GM18502 (cell line): ENCODE results near the gene DYSF.
"Not testable (repeated sequence)": the region's sequence is repeated elsewhere in the genome, so short reads cannot be mapped to it uniquely, and the experiment has no call there.

Experiments used
- ATAC-seq: cut with Tn5 transposase; IDR thresholded peaks from one replicate; pipeline ENCODE4 v1.9.1; 2021; ENCODE audit warnings: mild to moderate bottlenecking; ENCODE audit not compliant: unreplicated experiment, poor library complexity

Gene DYSF

GRCh38 chr2:71469403-71470398, 16.3 kb downstream of the DYSF start:
- ATAC-seq = no peak

- no peak for ATAC-seq
Measured at GRCh38 chr2:71471276-71471675, 17.9 kb downstream of the DYSF start.

GRCh38 chr2:71472019-71472418, 18.7 kb downstream of the DYSF start:
- no peak for ATAC-seq

GRCh38 chr2:71473346-71474031, 20.1 kb downstream of the DYSF start:
- ATAC-seq = no peak

GRCh38 chr2:71474116-71474743, 20.9 kb downstream of the DYSF start:
- no peak for ATAC-seq

- ATAC-seq = no peak
Measured at GRCh38 chr2:71474744-71475397, 21.5 kb downstream of the DYSF start.

GRCh38 chr2:71476495-71476894, 23.1 kb downstream of the DYSF start:
- ATAC-seq = no peak

- ATAC-seq = no peak
Measured at GRCh38 chr2:71477231-71477691, 23.9 kb downstream of the DYSF start.

GRCh38 chr2:71478806-71479205, 25.4 kb downstream of the DYSF start:
- ATAC-seq = no peak

GRCh38 chr2:71479261-71479660, 25.9 kb downstream of the DYSF start:
- ATAC-seq = no peak

- no peak for ATAC-seq
Measured at GRCh38 chr2:71481111-71481510, 27.8 kb downstream of the DYSF start.

- no peak for ATAC-seq
Measured at GRCh38 chr2:71482055-71482454, 28.7 kb downstream of the DYSF start.

- ATAC-seq = no peak
Measured at GRCh38 chr2:71483246-71483645, 29.9 kb downstream of the DYSF start.

- no peak for ATAC-seq
Measured at GRCh38 chr2:71484354-71484753, 31.0 kb downstream of the DYSF start.

GRCh38 chr2:71486881-71487640, 33.7 kb downstream of the DYSF start:
- no peak for ATAC-seq

GRCh38 chr2:71491551-71491950, 38.2 kb downstream of the DYSF start:
- ATAC-seq = not testable (repeated sequence)

GRCh38 chr2:71492112-71492511, 38.8 kb downstream of the DYSF start:
- no peak for ATAC-seq

GRCh38 chr2:71494091-71494490, 40.7 kb downstream of the DYSF start:
- ATAC-seq = no peak

GRCh38 chr2:71494523-71495155, 41.3 kb downstream of the DYSF start:
- no peak for ATAC-seq
